DOHH2 (cell line): Measurements from ENCODE around the gene CMIP.

Source experiments
- H3F3A ChIP-seq: fragments of 200-600 bp; sonication (generic), shearing (Covaris generic); 2 replicates; pipeline ENCODE4 v1.6.0; 2016; ENCODE audit warnings: antibody characterized with exemption, mild to moderate bottlenecking; ENCODE audit not compliant: control insufficient read depth, insufficient read depth
- H3K27ac ChIP-seq: fragments of 200-600 bp; sonication (generic); 2 replicates; pipeline ENCODE4 v1.5.1; 2014; ENCODE audit warnings: low read depth, mild to moderate bottlenecking, low read length, moderate library complexity
- H3K27me3 ChIP-seq: fragments of 200-600 bp; sonication (generic); 2 replicates; pipeline ENCODE4 v1.6.1; 2014; ENCODE audit warnings: mild to moderate bottlenecking, low read length, mixed read lengths; ENCODE audit not compliant: control insufficient read depth
- H3K36me3 ChIP-seq: fragments of 200-600 bp; sonication (generic); 2 replicates; pipeline ENCODE4 v1.6.1; 2014; ENCODE audit warnings: mild to moderate bottlenecking, low read length, moderate library complexity, mixed read lengths; ENCODE audit not compliant: control insufficient read depth
- H3K4me1 ChIP-seq: fragments of 200-600 bp; sonication (generic); 2 replicates; pipeline ENCODE4 v1.6.1; 2014; ENCODE audit warnings: mild to moderate bottlenecking, low read length, mixed read lengths; ENCODE audit not compliant: control insufficient read depth
- H3K4me2 ChIP-seq: fragments of 200-600 bp; sonication (generic); 2 replicates; pipeline ENCODE4 v1.6.0; 2014; ENCODE audit warnings: mild to moderate bottlenecking, low read length, moderate library complexity
- H3K4me3 ChIP-seq: fragments of 200-600 bp; sonication (generic); 2 replicates; pipeline ENCODE4 v1.5.1; 2014; ENCODE audit warnings: mild to moderate bottlenecking, low read length, mixed read lengths
- H3K79me2 ChIP-seq: fragments of 200-600 bp; sonication (generic); 2 replicates; pipeline ENCODE4 v1.6.1; 2014; ENCODE audit warnings: mild to moderate bottlenecking, low read length, mixed read lengths; ENCODE audit not compliant: control insufficient read depth
- H3K9me2 ChIP-seq: fragments of 200-600 bp; sonication (generic); replicated peaks from 2 replicates; pipeline ENCODE4 v1.6.1; 2014; ENCODE audit warnings: mild to moderate bottlenecking, low read length, mixed read lengths; ENCODE audit not compliant: control insufficient read depth
- H3K9me3 ChIP-seq: fragments of 200-600 bp; sonication (generic); 2 replicates; pipeline ENCODE4 v1.6.1; 2014; ENCODE audit warnings: antibody characterized with exemption, low read length, mixed read lengths; ENCODE audit not compliant: control insufficient read depth, insufficient read depth
- H4K20me1 ChIP-seq: fragments of 200-600 bp; sonication (generic); 2 replicates; pipeline ENCODE4 v1.6.0; 2014; ENCODE audit warnings: low read depth, mild to moderate bottlenecking, antibody characterized with exemption, low read length, moderate library complexity; ENCODE audit not compliant: control insufficient read depth, insufficient read depth
- EZH2phosphoT487 ChIP-seq: fragments of 200-600 bp; sonication (generic); IDR thresholded peaks from 2 replicates; pipeline ENCODE4 v1.6.1; 2017; ENCODE audit warnings: borderline replicate concordance, mild to moderate bottlenecking, antibody characterized with exemption, low read length, moderate library complexity, mixed read lengths
- TF ChIP-seq, protein P1 (sequence below): fragments of 200-600 bp; sonication (generic); IDR thresholded peaks from one replicate; pipeline ENCODE4 v1.5.1; 2014; ENCODE audit warnings: antibody characterized with exemption, mild to moderate bottlenecking, low read depth, low read length; ENCODE audit not compliant: poor library complexity, severe bottlenecking

CMIP gene

DNA sequence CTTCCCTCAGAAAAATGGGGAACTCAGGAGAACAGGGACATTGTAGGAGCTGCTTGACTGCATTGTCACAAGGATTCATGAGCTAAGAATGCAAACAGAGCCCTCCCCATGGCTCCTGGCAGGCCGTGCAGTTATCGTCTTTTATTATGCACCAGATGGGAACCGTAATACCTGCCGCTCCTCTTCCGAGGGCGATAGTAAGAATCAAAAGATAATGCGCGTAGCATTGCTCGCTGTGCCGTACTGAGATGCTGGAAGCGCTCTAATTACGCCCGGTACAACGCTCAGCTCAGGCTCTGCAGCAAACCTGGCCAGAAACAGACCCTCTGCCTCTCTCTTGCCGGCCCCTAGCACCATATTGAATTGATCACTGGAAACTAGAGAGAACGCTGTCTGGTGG lies 247.4 kb downstream of the CMIP start:
- Histone ChIP-seq H3K9me3 (no peaks in the 10 kb centered on the region), H3K36me3 (no peaks in the 10 kb centered on the region), H3K27ac (no peak overlapping the region), H3K4me2 (no peak overlapping the region), H3K9me2 (no peaks in the 10 kb centered on the region), H3F3A (no peaks in the 10 kb centered on the region), H4K20me1 (no peaks in the 10 kb centered on the region), H3K4me1 (no peaks in the 10 kb centered on the region), H3K4me3 (no peak overlapping the region), H3K79me2 (no peaks in the 10 kb centered on the region), H3K27me3 (no peaks in the 10 kb centered on the region)
- TF ChIP-seq, protein P1, sequence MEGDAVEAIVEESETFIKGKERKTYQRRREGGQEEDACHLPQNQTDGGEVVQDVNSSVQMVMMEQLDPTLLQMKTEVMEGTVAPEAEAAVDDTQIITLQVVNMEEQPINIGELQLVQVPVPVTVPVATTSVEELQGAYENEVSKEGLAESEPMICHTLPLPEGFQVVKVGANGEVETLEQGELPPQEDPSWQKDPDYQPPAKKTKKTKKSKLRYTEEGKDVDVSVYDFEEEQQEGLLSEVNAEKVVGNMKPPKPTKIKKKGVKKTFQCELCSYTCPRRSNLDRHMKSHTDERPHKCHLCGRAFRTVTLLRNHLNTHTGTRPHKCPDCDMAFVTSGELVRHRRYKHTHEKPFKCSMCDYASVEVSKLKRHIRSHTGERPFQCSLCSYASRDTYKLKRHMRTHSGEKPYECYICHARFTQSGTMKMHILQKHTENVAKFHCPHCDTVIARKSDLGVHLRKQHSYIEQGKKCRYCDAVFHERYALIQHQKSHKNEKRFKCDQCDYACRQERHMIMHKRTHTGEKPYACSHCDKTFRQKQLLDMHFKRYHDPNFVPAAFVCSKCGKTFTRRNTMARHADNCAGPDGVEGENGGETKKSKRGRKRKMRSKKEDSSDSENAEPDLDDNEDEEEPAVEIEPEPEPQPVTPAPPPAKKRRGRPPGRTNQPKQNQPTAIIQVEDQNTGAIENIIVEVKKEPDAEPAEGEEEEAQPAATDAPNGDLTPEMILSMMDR = no peak

DNA sequence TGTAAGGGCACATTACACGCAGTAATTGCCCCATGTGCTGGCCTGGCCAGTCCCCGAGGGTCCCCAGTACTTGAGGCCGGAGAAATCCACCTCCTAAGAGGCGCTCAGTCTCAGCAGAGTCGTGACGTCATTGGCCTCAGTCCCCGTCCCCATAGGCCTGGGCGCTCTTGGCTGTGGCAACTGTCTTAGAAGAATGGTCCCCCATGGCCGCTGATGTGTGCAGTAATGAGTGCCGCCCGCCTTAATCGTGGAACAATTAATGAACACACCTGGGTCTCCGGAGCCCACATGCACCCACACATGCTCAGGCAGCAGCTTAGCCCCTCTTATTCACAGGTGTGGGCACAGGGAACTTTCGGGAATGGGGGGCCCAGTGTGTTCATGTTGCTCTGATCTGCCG lies 248.0 kb downstream of the CMIP start:
- no peaks in the 10 kb centered on the region for H3K36me3 ChIP-seq
- no peaks in the 10 kb centered on the region for H3F3A ChIP-seq
- no peak overlapping the region for H3K27ac ChIP-seq
- no peaks in the 10 kb centered on the region for H3K27me3 ChIP-seq
- H3K9me2 ChIP-seq = no peaks in the 10 kb centered on the region
- no peak overlapping the region for H3K4me2 ChIP-seq
- no peaks in the 10 kb centered on the region for H3K9me3 ChIP-seq
- TF ChIP-seq, protein P1 = no peak
- TF ChIP-seq EZH2phosphoT487 = no peak
- no peaks in the 10 kb centered on the region for H3K79me2 ChIP-seq
- no peak overlapping the region for H3K4me3 ChIP-seq
- H3K4me1 ChIP-seq = no peaks in the 10 kb centered on the region
- no peaks in the 10 kb centered on the region for H4K20me1 ChIP-seq

DNA sequence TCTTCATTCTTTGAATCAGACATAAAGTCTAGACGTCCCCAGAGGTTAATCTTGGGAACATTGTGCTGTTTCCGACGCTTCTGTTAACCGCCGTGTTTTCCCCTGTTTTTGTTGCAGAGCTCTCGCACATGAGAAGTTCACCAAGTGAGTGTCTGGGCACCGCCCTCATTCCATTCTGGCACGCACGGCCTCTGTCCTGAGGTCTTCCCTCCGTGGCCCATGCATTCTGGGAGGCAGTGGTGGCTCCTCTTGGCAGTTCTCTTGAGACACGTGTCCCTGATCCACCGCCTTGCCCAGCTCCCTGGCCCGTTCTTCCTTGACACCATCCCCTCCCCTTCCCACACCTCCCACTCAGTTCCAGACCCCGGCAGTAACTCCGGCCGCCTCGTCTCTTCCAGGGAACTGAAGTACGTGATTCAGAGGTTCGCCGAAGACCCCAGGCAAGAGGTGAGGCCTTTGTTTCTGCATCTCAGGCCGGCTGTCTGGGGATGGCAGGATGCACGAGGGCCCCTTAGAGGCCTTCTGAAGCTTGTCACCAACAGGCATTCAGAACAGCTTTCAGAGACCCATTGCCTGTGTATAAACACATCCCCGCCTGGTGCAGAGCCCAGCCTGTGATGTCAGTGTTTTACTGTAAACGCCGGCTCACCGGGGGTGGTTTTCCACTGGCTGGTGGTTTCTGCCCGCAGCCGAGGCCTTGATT lies 248.6 kb downstream of the CMIP start:
- no peak for TF ChIP-seq EZH2phosphoT487
- TF ChIP-seq, protein P1 = no peak
- Histone ChIP-seq H3K9me2 (no peaks in the 10 kb centered on the region), H3K9me3 (no peaks in the 10 kb centered on the region), H3F3A (no peaks in the 10 kb centered on the region), H3K36me3 (no peaks in the 10 kb centered on the region), H4K20me1 (no peaks in the 10 kb centered on the region), H3K27ac (no peak overlapping the region), H3K79me2 (no peaks in the 10 kb centered on the region), H3K4me1 (no peaks in the 10 kb centered on the region), H3K27me3 (no peaks in the 10 kb centered on the region), H3K4me2 (no peak overlapping the region), H3K4me3 (no peak overlapping the region)
